GM21526 (cell line): ENCODE measurements around the gene CCDC167.
"Not testable (repeated sequence)": the region's sequence is repeated elsewhere in the genome, so short reads cannot be mapped to it uniquely, and the experiment has no call there.

Experiments used
- ATAC-seq: cut with Tn5 transposase; IDR thresholded peaks from one replicate; pipeline ENCODE4 v1.9.1; 2021; ENCODE audit warnings: moderate library complexity; ENCODE audit not compliant: unreplicated experiment, low FRiP score

Gene CCDC167

DNA sequence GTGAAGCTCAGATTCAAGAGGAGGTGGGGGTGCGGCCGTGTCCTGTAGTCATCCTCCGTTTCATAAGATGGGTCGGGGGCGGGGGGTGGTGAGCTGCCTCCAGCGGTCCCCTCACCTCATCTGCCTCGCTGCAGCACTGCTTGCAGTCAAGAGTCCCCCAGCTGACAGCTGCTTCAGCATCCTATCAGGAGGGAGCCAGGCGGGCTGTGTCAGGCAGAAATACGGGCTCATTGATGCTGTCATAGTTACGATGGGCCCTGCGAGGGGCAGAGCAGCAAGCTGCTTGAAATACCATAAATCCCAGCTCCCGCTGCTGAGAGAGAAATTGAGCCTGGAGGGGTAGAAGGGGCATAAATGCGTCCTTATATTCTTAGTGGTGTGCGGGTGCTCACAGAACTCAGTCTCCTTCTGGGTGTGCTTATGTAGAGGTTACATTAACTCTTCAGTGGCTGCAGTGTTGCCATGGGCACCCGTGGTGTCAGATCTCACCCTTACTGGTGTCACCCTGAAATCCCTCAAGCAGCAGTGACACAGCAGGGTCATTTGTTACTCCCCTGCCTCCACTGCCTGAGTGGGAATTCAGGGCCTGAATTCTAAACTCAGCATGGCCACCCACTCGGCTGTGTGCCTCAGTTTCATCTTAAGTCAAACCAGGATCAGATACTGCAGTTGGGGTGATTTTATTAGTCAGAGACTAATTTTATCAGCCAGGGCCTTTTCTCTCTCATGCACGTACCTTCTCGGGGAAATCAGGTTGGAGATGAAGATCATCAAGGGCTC lies 21.8 kb downstream of the CCDC167 start:
- no peak for ATAC-seq

DNA sequence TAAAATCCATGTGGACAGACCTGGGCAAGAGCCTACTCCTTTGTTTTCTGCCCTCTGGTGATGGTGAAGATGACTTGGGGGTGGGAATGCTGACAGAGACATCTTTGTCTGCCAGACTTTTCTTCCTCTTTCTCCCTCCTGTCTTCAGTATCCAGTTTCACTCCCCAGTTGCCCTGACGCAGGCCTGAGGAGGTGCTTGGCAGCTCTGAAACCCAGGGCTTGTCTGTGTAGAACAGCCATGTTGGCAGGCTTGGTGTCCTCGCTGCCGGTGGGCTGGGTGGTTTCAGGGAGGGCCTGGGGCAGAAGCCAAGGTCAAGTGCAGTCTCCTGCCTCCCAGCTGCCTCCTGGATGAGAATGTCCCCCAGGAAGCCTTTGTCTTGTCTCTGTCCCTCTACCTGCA lies 22.5 kb downstream of the CCDC167 start:
- ATAC-seq, result no peak

DNA sequence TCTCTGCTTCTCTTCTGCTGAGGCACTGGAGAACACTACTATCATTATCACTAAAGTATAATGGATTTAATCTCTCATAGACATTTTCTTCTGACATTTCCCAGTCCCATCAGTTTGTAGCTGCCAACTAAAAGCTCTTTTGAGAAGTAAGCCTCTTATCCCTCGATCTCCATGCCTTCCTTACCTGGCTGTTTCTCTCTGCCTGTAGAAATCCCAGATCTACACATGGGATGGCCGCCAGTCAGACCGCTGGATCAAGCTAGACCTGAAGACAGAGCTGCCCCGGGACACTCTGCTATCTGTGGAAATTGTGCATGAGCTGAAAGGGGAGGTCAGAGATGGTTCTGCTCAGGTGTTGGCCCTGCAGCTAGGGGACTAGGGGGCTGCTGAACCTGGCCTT lies 25.4 kb downstream of the CCDC167 start:
- ATAC-seq, result no peak

DNA sequence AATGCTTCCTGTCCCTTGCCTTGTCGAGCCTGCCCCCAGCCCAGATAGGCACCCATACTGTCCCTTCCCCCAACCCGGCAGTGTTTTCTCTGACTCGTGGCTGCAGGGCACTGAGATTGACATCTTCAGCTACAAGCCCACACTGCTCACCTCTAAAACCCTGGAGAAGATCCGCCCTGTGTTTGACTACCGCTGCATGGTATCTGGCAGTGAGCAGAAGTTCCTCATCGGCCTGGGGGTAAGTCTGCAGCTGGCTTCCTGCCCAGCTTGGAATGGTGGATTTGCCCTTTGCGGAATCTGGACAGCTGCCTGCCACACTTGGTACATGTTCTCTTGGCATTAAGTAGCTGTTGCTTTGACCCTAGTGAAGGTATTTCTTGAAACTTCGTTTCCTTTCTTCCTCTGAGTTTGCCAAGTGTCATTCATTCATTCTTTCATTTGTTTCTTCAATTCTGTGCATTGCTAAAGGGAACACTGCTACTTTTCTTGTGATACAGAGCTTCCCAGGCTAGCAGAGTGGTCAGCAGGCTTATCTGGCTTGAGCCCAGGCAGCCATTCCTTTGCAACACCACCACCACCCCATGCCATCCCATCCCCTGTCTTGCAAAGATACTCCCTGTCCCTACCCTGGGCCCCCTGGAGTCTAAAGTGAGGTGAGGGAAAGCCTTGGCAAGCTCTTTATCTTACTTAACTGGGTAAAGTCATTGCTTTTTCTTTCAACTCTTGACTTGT lies 26.2 kb downstream of the CCDC167 start:
- ATAC-seq, result no peak

DNA sequence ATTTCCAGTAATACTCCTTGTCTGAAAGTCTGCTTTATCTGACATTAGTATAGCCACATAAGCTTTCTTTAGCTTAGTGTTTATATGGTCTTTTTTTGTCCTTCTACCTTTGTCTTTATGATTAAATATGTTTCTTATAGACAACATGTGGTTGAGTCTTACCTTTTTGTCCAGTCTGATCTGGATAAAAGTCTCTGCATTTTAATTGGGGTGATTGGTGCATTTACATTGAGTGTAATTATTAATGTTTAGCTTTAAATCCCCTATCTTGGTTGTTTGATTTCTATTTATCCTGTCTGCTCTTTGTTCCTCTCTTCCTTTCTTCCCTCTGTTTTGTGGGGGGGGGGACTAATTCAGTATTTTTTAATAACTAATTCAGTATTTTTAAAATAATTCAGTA lies 32.0 kb downstream of the CCDC167 start:
- no peak for ATAC-seq

DNA sequence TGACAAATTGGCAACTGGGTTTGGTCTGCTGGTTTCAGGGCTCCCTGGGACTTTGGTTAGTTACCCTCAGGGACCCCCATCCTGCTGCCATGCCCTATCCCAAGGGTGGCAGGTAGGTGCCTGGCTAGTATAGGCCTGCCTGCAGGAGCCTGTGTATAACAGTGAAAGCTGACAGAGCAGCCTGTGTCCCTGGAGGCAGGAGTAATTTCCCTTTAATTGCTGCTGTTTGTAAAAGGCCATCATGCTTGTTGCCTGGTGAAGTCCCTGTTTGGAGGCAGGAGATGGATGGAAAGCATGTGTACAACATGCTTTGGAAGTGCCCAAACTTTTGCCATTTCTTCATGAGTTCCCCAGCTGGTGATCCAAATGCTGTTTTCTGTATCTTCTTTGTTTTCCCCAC lies 36.6 kb downstream of the CCDC167 start:
- ATAC-seq, result no peak

DNA sequence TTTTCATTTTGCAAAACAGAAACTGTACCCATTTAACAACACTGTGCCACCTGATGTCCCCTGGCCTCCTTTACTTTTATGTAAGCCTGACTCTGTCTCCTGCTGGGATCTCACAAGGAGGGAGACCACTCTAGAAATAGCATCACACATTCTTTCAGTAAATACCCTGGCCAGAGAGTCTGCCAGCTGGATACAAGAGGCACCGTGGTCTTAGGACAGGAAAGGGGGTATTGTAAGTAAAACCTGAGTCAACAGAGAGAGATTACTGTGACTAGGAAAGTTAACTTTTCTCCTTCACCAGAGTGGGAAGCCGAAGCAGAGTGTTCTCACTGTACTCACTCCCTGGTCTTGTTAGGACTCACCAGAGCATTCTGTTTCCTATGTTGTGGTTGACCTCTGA lies 38.9 kb downstream of the CCDC167 start:
- no peak for ATAC-seq

DNA sequence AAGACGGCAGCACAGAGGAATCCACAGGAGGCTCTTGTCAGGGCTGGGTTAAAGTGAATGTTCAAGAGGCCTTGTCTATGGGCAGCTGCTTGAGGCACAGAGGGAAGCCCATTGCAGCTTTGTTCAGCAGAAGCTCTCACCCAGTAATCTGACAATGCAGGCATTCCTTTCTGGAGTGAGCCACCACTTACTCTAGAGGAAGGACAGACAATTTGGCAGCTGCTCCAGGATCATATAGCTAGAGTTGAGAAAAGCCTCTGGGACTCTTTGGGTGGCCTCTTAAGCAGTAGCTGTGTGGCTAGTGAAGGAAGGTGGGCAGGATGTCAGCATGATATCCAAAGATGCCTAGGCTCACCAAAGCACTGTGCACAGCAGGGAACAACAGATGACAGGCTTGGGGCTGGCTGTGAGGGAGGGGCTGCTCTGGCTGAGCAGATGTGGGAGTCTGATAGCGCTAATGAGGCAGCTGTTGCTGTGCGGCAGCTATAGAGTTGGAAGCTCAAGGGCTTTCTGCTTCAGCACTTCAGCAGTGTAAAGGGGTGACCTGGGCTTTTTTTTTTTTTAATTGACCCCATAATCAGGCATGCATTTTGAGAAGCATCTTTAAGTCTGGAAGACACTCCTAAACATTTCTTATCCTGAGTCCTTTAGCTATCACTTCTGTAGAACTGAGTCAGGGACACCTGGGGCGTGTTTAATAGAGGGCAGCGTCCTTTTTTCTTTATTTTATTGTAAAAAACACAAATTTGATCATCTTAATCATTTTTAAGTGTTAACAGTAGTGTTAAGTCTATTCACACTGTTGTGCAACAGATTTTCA lies 39.5 kb downstream of the CCDC167 start:
- ATAC-seq, result no peak

DNA sequence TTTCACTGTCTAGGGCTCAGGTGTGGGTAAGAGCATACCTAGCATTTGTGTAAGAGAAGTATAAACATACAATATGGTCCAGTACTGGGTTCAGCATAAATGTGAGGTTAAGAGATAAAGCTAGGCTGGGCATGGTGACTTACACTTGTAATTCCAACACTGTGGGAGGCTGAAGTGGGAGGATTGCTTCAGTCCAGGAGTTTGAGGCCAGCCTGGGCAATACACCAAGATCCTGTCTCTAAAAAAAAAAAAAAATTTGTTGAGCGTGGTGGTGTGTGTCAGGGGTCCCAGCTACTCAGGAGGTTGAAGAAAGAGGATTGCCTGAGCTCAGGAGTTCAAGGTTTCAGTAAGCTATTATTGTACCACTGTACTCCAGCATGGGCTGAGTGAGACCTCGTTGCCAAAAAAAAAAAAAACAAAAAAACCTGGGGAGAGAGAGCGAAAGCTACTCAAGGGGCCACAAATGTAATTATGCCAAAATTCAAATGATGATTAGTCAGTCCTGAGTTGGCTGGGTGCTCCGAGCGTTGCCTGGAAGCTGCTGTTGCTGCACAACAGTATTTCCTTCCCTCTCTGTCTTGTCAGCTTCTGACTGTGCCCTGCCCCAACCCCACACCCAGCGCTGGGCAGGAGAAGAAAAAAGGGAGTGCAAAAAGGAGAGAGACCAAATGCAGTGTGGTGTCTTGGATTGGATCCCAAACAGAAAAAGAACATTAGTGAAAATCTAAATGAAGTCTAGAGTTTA lies 42.7 kb downstream of the CCDC167 start:
- no peak for ATAC-seq

DNA sequence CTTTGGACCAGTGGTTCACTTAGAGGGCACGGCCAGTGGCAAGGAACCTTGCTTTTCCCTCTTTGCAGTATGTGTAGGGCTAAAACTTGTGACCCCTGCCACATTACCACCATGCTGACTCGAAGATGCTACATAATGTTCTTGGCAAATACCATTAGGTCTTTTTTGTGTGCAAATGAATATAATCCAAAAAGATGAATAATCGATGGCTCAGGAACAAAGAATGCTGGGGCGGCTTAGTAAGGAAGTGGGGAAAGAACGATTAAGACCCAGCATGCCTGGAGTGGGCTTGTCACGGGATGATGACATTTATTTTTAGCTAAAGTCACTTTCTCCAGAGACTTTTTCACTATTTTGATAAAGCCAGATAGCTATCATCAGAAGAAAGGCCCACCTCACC lies 43.6 kb downstream of the CCDC167 start:
- ATAC-seq, result no peak

DNA sequence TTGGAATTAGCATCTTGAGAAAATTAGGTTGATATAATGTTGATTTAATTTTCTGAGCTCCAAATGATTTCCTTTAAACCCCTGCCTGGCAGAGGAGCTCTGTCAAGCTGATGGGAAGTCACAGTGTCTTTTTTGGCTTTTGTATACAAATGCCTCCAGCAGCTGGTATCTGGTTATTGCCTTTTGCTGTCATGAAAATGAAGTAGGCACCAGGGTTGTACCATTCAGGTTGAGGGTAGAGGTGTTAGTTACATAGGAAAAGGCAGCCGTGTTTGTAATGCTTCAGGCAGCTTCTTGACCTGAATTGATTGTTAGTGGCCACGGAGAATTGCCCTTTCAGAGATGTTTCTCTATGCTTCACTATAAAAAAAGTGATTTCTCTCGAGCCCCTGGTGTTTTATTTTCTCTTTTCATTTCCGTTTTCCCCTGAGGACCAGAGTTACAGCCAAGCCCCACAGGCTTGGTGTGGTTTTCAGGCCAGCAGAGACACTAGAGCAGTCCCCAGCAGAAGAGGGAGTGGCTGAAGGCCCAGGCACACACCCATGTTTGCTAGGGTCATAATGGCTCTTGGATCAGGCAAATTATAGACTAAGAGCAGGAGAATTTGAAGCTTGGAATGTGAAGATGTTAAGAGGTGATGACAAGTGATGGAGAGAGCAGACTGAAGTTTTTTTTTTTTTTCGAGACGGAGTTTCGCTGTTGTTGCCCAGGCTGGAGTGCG lies 45.1 kb downstream of the CCDC167 start:
- ATAC-seq, result no peak

DNA sequence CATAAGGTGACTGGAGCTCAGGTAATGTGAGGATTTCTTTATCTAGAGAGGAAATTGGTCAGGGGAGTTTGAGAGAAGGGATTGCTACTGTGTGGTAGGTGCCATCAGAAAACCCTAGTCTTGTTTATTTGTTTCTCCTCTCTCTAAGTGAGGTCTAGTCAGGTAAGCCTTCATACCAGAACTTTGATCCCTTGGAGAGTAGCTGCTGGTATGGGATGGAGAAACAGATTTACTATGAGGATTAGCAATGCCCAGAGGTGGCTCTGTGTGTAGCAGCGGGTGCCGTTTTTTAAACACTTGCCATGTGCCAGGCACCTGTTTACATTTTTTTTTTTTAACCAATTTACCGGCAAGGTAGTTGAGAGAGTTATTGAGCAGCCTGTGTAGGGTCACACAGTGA lies 47.2 kb downstream of the CCDC167 start:
- ATAC-seq, result no peak

DNA sequence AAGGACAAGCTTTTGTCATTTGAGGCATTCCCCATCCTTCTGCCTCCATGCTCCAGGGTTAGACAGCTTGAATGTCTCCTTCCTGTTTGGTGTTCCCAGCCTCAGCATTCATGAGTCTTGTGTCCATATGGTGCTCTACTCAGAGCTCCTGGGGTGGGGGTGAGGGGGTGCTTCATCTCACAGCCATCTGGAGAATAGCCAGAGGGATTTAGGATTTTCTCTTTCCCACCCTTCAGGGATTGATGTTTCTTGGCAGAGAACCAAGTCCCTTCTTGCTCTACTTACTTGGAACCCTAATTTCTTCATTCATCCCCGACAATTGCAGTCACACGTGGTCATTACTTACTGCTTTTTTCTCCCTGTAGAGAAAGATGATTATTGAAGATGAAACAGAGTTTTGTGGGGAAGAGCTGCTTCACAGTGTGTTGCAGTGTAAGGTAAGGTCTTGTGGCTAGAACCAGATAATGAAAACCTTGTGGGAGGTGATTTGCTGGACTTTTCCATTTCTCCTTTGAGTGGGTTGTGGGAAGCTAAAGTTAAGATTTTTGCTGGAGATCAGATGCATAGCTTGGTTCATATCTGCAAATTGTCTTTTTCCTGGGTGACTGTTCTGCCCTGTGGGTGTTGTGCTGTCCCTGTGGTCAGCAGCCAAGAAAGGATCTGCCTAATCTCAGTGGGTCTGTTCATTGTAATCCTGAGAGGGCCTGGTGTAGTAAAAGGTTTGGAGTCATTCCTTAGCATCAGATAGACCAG lies 48.1 kb downstream of the CCDC167 start:
- ATAC-seq, result no peak

DNA sequence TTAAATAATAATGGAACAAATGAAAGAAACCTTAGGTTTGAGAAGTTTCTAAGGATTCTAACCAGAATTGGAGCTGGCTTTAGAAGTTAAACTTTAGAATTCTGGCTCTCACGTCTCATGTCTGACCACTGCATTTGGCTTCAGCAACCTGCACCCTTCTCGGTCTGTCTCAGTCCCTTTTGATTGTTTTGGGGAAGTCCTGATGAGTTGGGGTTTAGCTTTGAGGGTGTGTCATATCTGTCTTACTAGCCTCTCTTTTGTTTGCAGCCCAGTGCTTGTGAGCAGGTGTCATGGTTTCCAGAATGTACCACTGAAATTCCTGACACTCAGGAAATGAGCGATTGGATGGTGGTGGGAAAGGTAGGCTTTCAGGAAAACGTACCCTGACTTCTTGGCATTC lies 49.7 kb downstream of the CCDC167 start:
- no peak for ATAC-seq

DNA sequence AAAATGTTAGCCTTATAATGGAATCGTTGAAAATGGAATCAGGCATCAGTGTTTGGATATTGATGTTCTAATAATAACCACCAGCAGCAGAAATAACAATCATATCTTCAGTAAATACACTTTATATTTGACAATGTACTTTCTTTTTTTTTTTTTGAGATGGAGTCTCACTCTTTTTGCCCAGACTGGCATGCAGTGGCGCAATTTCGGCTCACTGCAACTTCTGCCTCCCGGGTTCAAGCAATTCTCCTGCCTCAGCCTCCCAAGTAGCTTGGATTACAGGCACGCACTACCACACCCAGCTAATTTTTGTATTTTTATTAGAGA lies 56.5 kb downstream of the CCDC167 start:
- ATAC-seq, result not testable (repeated sequence)

DNA sequence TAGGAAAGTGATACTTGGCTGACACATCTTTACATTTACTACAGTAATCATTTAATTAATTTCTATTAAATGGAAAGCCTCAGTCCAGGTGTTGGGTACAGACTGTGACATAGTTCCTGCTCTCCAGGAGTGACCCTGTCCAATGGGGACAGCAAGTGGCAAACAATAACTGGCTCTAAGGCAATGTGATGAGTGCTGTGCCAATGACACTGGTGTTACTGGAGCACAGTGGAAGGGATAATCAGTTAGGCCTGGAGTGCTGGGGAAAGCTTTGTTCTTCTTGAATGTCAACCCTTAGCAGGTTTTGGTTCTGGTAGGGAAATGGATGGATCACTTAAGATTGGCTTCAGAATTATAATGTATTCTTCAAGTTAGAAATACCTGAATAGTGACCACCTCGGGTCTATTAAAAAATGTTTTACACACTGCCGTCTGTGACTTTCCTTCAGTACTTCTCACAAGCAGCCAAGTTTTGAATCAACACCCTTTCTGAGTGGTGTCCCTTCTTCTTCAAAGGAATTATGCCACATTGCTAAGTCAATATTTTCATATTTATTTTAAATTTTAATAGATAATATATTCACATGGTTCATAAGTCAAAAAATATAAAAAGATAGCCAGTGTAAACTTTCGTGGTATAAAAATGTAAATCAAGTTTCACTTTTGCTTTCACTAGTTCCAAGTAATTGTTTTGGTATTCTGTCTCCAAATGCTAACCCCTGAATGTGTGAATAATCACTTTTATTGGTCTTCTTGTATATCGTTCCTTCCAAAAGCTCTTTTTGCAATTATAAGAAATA lies 57.1 kb downstream of the CCDC167 start:
- no peak for ATAC-seq

DNA sequence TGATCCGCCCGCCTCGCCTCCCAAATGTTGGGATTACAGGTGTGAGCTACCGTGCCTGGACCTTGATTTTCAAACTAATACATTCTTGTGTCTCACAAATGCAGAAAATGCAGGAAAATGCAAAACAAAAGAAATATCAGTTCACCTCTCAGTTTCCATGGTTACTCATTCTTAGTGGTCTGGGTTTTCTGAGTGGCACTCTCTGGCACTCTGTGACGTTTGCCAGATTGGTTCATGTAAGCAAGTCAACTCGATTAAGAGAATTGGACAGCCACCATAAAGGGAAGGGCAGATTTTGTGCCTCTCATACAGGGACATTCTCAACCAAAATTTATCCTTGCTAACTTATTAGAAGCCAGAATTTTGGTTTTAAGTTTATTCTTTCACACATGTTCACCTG lies 58.0 kb downstream of the CCDC167 start:
- ATAC-seq, result no peak

DNA sequence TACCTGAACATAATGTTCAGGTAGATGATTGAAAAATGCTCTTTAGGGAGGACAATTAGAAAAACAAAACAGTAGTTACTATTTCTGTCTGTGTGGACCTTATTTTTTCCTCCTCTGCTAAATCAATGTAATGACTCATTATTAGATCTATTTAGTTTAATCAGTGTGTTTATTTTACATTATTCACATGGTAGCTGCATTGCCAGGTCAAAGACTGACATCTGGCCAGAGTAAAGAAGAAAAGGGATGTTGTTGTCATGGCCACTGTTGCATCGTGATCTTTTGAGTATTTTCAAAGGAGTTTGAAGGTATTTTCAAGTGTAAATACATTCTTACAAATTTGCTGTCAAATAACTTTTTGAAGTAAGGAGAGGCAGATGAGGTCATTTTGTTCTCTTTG lies 60.8 kb downstream of the CCDC167 start:
- ATAC-seq, result no peak

DNA sequence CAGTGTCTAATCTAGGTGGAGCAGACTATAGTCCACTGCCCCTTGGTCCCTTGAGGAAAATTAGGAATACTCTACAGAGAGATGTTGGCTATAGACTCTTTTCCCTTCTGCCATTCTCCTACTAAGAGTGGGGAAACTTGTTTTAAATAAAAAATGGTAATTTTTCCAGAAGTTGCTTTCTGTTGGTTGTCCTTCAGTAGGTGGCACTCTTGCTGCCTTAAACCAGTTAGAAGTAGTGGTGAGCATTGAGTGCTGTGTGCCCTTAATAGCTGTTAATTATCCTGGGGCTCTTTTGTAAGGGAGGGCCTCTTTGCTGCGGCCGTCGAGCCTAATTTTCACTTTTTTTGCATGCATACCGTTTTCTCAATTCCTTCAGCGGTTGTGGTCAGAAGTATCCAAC lies 63.9 kb downstream of the CCDC167 start:
- no peak for ATAC-seq
